ENCODE results near the gene PCDHA1.
"Not testable (repeated sequence)": the region's sequence is repeated elsewhere in the genome, so short reads cannot be mapped to it uniquely, and the experiment has no call there.

The PCDHA1 gene

GRCh38 chr5:140849831-140850634, 64.1 kb downstream of the PCDHA1 start:
- not testable (repeated sequence) for DNase-seq (ENCODE audit: low spot score)

- peak; percentile 17 for DNase-seq (ENCODE audit: low spot score)
Measured at GRCh38 chr5:140855772-140856674, 70.1 kb downstream of the PCDHA1 start, which contains the start of gene PCDHA10. PCDHA10 (plus strand) TSS chr5:140855897; CDS start chr5:140856049, 152 bp downstream.

- no peak for DNase-seq (ENCODE audit: low spot score)
Measured at GRCh38 chr5:140857177-140857986, 71.4 kb downstream of the PCDHA1 start.

- no peak for DNase-seq (ENCODE audit: low spot score)
Measured at GRCh38 chr5:140857987-140858240, 72.0 kb downstream of the PCDHA1 start.

GRCh38 chr5:140862441-140863295, 76.7 kb downstream of the PCDHA1 start:
- no peak for DNase-seq (ENCODE audit: low spot score)

- DNase-seq (ENCODE audit: low spot score): peak; percentile 19
Measured at GRCh38 chr5:140868721-140869554, 83.0 kb downstream of the PCDHA1 start, which contains the start of gene PCDHA11. PCDHA11 (plus strand) TSS chr5:140868957; CDS start chr5:140869104, 147 bp downstream.

GRCh38 chr5:140869555-140869886, 83.6 kb downstream of the PCDHA1 start:
- no peak for DNase-seq (ENCODE audit: low spot score)

- DNase-seq (ENCODE audit: low spot score): no peak
Measured at GRCh38 chr5:140870221-140871201, 84.6 kb downstream of the PCDHA1 start.

- DNase-seq (ENCODE audit: low spot score): no peak
Measured at GRCh38 chr5:140875085-140876065, 89.4 kb downstream of the PCDHA1 start, which contains the start of gene PCDHA12. PCDHA12 (plus strand) TSS chr5:140875308; CDS start chr5:140875473, 165 bp downstream.

GRCh38 chr5:140876541-140877261, 90.8 kb downstream of the PCDHA1 start:
- DNase-seq (ENCODE audit: low spot score): not testable (repeated sequence)

GRCh38 chr5:140877262-140877581, 91.3 kb downstream of the PCDHA1 start:
- DNase-seq (ENCODE audit: low spot score): no peak

GRCh38 chr5:140881889-140882590, 96.1 kb downstream of the PCDHA1 start, which contains the start of gene PCDHA13:
PCDHA13 (plus strand) TSS chr5:140882124; CDS start chr5:140882269, 145 bp downstream.
- DNase-seq (ENCODE audit: low spot score): peak; percentile 13

GRCh38 chr5:140882591-140882899, 96.6 kb downstream of the PCDHA1 start:
- peak; percentile 15 for DNase-seq (ENCODE audit: low spot score)

- DNase-seq (ENCODE audit: low spot score): no peak
Measured at GRCh38 chr5:140883373-140883772, 97.4 kb downstream of the PCDHA1 start.

- DNase-seq (ENCODE audit: low spot score): no peak
Measured at GRCh38 chr5:140883927-140884697, 98.2 kb downstream of the PCDHA1 start.

GRCh38 chr5:140916325-140916724, 130.4 kb downstream of the PCDHA1 start:
- DNase-seq (ENCODE audit: low spot score): no peak
